Peyer's patch (tissue), 4 donors: ENCODE measurements around the gene CDKL1.

Experiments used
- CTCF ChIP-seq, 6 experiments: fragments of 450-650 bp in 4 of 6; fragments of 200-600 bp in 2 of 6; sonication (generic) in 1 of 6; IDR thresholded peaks; one replicate each; pipeline ENCODE4 v1.5.1; 2017 to 2019; ENCODE audit warnings: antibody characterized with exemption in 6 of 6, mild to moderate bottlenecking in 3 of 6, moderate library complexity in 1 of 6
- POLR2A ChIP-seq, 2 donors: fragments of 450-650 bp; IDR thresholded peaks; one replicate each; pipeline ENCODE4 v1.5.1; 2017; ENCODE audit warnings: antibody characterized with exemption in 2 of 2, mild to moderate bottlenecking in 2 of 2, moderate library complexity in 2 of 2

- TF ChIP-seq CTCF (IDR thresholded peaks at IDR 0.05), result no peak
- no peak for TF ChIP-seq POLR2A (IDR thresholded peaks at IDR 0.05)
Measured at GRCh38 chr14:50387548-50387947, 9.1 kb downstream of the CDKL1 start.
